ENCODE data around the gene SHROOM3. TPM values are rescaled to one million over a fixed set of nuclear protein-coding genes. Genes with fewer than 3 reads are reported as not detected.

Gene SHROOM3
- total and polyA plus RNA-seq, 2 donors (not counting 1 experiment from before 2014, with no cell fraction given): 0.91 to 1.5 TPM

- no peak for DNase-seq
- Histone ChIP-seq H3K79me2 (ENCODE audit: control insufficient read depth, insufficient read depth, low read length) (no peaks in the 10 kb centered on the region), H3K4me1 (ENCODE audit: control insufficient read depth in 2 of 2, insufficient read depth in 2 of 2, low read length in 2 of 2) (no peaks in the 10 kb centered on the region), H2AFZ (ENCODE audit: insufficient read depth, low read depth, low read length, poor library complexity, severe bottlenecking) (no peak overlapping the region), H3K9me3 (ENCODE audit: control extremely low read depth in 1 of 3, control insufficient read depth in 2 of 3, insufficient read depth in 1 of 3, low read length in 2 of 3) (no peaks in the 10 kb centered on the region), H3K9ac (ENCODE audit: low read length) (no peak overlapping the region), H3K4me2 (replicated peaks; ENCODE audit: low read depth, low read length, poor library complexity, severe bottlenecking) (no peak overlapping the region), H3K36me3 (replicated peaks in 1 of 2; ENCODE audit: control extremely low read depth in 1 of 2, control insufficient read depth in 1 of 2, extremely low read depth in 1 of 2, insufficient read depth in 2 of 2, low read length in 1 of 2) (no peaks in the 10 kb centered on the region), H3K27me3 (replicated peaks in 1 of 4; ENCODE audit: control extremely low read depth in 1 of 4, control insufficient read depth in 3 of 4, insufficient read depth in 4 of 4, low read length in 3 of 4) (peaks cover 0 to 3% (median 0%) of the 10 kb centered on the region in 4 experiments), H3K27ac (ENCODE audit: low read length in 2 of 2) (no peak overlapping the region), H3K4me3 (ENCODE audit: control extremely low read depth in 1 of 5, extremely low read depth in 1 of 5, insufficient read depth in 1 of 5, low read depth in 2 of 5, low read length in 4 of 5) (no peak overlapping the region), H4K20me1 (ENCODE audit: control insufficient read depth, insufficient read depth, low read length, poor library complexity, severe bottlenecking) (no peaks in the 10 kb centered on the region)
- Mint-ChIP-seq H3K9me3 (ENCODE audit: insufficient read depth) (no peaks in the 10 kb centered on the region), H3K27ac (no peak overlapping the region), H3K27me3 (peaks cover 6% of the 10 kb centered on the region), H3K4me3 (no peak overlapping the region), H3K4me1 (no peaks in the 10 kb centered on the region)
- POLR2A ChIA-PET: no interaction called here
- CTCF ChIA-PET: interaction anchor here (0.7 to 3.8 kb wide), 2 partner anchors 326 to 408 kb away, joined by 3 to 39 read pairs; no protein-coding TSS in a partner anchor
- ATAC-seq (ENCODE audit: low read depth): no peak
- 100% methylated on average over 2 of the region's 2 CpGs for WGBS (ENCODE audit: insufficient coverage)
- intact Hi-C loops (cut with micrococcal nuclease): no loop called here
- TF ChIP-seq EZH2 (IDR thresholded peaks at IDR 0.05; ENCODE audit: borderline replicate concordance, insufficient read depth, low read depth, low read length, poor library complexity, severe bottlenecking) (no peak), CTCF (IDR thresholded peaks at IDR 0.05) (no peak)
Measured at GRCh38 chr4:76756416-76756815, 321.4 kb downstream of the SHROOM3 start.

GRCh38 chr4:76757418-76757939, 322.4 kb downstream of the SHROOM3 start:
- TF ChIP-seq CTCF (IDR thresholded peaks at IDR 0.05): no peak
- no peak for TF ChIP-seq EZH2 (IDR thresholded peaks at IDR 0.05; ENCODE audit: borderline replicate concordance, insufficient read depth, low read depth, low read length, poor library complexity, severe bottlenecking)
- 84% methylated on average over 3 of the region's 9 CpGs for WGBS (ENCODE audit: insufficient coverage)
- DNase-seq: no peak
- H3K4me1 ChIP-seq (ENCODE audit: control insufficient read depth in 2 of 2, insufficient read depth in 2 of 2, low read length in 2 of 2): no peaks in the 10 kb centered on the region
- Mint-ChIP-seq H3K4me3 (no peak overlapping the region), H3K9me3 (ENCODE audit: insufficient read depth) (no peaks in the 10 kb centered on the region), H3K27ac (no peak overlapping the region), H3K27me3 (peaks cover 7% of the 10 kb centered on the region), H3K4me1 (no peaks in the 10 kb centered on the region)
- H3K4me3 ChIP-seq (ENCODE audit: control extremely low read depth in 1 of 5, extremely low read depth in 1 of 5, insufficient read depth in 1 of 5, low read depth in 2 of 5, low read length in 4 of 5): no peak overlapping the region
- ATAC-seq (ENCODE audit: low read depth): no peak
- ChIA-PET CTCF (interaction anchor here (0.7 to 3.8 kb wide), 11 partner anchors 8 to 578 kb away, joined by 3 to 39 read pairs (median 3); no protein-coding TSS in a partner anchor), POLR2A (no interaction called here)
- H3K9ac ChIP-seq (ENCODE audit: low read length): no peak overlapping the region
- no peaks in the 10 kb centered on the region for H3K79me2 ChIP-seq (ENCODE audit: control insufficient read depth, insufficient read depth, low read length)
- no peak overlapping the region for H2AFZ ChIP-seq (ENCODE audit: insufficient read depth, low read depth, low read length, poor library complexity, severe bottlenecking)
- H3K9me3 ChIP-seq (ENCODE audit: control extremely low read depth in 1 of 3, control insufficient read depth in 2 of 3, insufficient read depth in 1 of 3, low read length in 2 of 3): no peaks in the 10 kb centered on the region
- no peak overlapping the region for H3K4me2 ChIP-seq (replicated peaks; ENCODE audit: low read depth, low read length, poor library complexity, severe bottlenecking)
- H3K27me3 ChIP-seq (replicated peaks in 1 of 4; ENCODE audit: control extremely low read depth in 1 of 4, control insufficient read depth in 3 of 4, insufficient read depth in 4 of 4, low read length in 3 of 4): no peaks in the 10 kb centered on the region
- no peaks in the 10 kb centered on the region for H3K36me3 ChIP-seq (replicated peaks in 1 of 2; ENCODE audit: control extremely low read depth in 1 of 2, control insufficient read depth in 1 of 2, extremely low read depth in 1 of 2, insufficient read depth in 2 of 2, low read length in 1 of 2)
- no peak overlapping the region for H3K27ac ChIP-seq (ENCODE audit: low read length in 2 of 2)
- H4K20me1 ChIP-seq (ENCODE audit: control insufficient read depth, insufficient read depth, low read length, poor library complexity, severe bottlenecking): no peaks in the 10 kb centered on the region
- intact Hi-C loops (cut with micrococcal nuclease): no loop called here
